Mesodermal cell (in vitro differentiated cells): Measurements from ENCODE around the gene NRDC.
"Not testable (repeated sequence)": the region's sequence is repeated elsewhere in the genome, so short reads cannot be mapped to it uniquely, and the experiment has no call there.

Source experiments
- H3K27ac ChIP-seq: 2 replicates; pipeline ENCODE4 v1.7.0; 2013; ENCODE audit warnings: mild to moderate bottlenecking, low read depth, low read length, moderate library complexity; ENCODE audit not compliant: severe bottlenecking
- H3K36me3 ChIP-seq: 2 replicates; pipeline ENCODE4 v1.7.1; 2013; ENCODE audit warnings: mild to moderate bottlenecking, low read length, moderate library complexity; ENCODE audit not compliant: control insufficient read depth, insufficient read depth
- H3K4me1 ChIP-seq: one replicate; pipeline ENCODE4 v1.7.1; 2013; ENCODE audit warnings: mild to moderate bottlenecking, low read length; ENCODE audit not compliant: insufficient read depth, control insufficient read depth, poor library complexity, severe bottlenecking
- H3K4me3 ChIP-seq: 2 replicates; pipeline ENCODE4 v1.7.0; 2013; ENCODE audit warnings: low read length, control low read depth, mild to moderate bottlenecking; ENCODE audit not compliant: insufficient read depth, poor library complexity, severe bottlenecking; ENCODE audit errors: extremely low read depth
- H3K9me3 ChIP-seq: 2 replicates; pipeline ENCODE4 v1.7.1; 2013; ENCODE audit warnings: mild to moderate bottlenecking, low read length, moderate library complexity; ENCODE audit not compliant: control insufficient read depth
- WGBS, 2 experiments: methylation state at CpG; one replicate each; pipeline ENCODE4 v1.1.5; 2013; ENCODE audit warnings: missing lambda C conversion rate in 2 of 2; ENCODE audit not compliant: insufficient coverage in 2 of 2; 5-methylcytosine and 5-hydroxymethylcytosine counted together

NRDC gene

GRCh38 chr1:51840743-51841461, 37.6 kb downstream of the NRDC start:
- H3K4me1 ChIP-seq: no peaks in the 10 kb centered on the region
- WGBS, 2 experiments: 96 to 97% methylated on average over 3 of the region's 4 CpGs
- no peak overlapping the region for H3K4me3 ChIP-seq
- peaks cover 23% of the 10 kb centered on the region for H3K36me3 ChIP-seq
- no peaks in the 10 kb centered on the region for H3K9me3 ChIP-seq
- H3K27ac ChIP-seq: no peak overlapping the region

GRCh38 chr1:51840182-51840581, 38.3 kb downstream of the NRDC start:
- H3K4me1 ChIP-seq: no peaks in the 10 kb centered on the region
- peaks cover 30% of the 10 kb centered on the region for H3K36me3 ChIP-seq
- H3K9me3 ChIP-seq: no peaks in the 10 kb centered on the region
- no peak overlapping the region for H3K27ac ChIP-seq
- WGBS, 2 experiments: 91 to 96% methylated on average over 2 of the region's 2 CpGs
- H3K4me3 ChIP-seq: no peak overlapping the region

DNA sequence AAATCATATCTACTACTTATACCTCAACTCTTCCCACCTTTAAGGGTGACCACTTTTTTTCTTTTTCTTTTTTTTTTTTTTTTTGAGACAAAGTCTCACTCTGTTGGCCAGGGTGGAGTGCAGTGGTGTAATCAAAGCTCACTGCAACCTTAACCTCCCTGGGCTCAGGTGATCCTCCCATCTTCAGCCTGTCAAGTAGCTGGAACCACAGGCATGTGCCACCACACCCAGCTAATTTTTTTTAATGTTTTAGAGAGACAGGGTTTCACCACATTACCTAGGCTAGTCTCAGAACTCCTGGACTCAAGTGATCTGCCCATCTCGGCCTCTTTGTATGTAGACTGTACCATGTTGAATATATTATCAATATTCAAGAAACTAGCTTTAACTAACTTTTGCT, 39.4 kb downstream of the NRDC start:
- Histone ChIP-seq H3K4me3 (no peak overlapping the region), H3K4me1 (no peaks in the 10 kb centered on the region), H3K9me3 (no peaks in the 10 kb centered on the region), H3K36me3 (peaks cover 38% of the 10 kb centered on the region), H3K27ac (no peak overlapping the region)
- no CpG with 5 or more reads among the region's 1 CpG for WGBS, 2 experiments

GRCh38 chr1:51837243-51837642, 41.3 kb downstream of the NRDC start:
- Histone ChIP-seq H3K4me1 (no peaks in the 10 kb centered on the region), H3K4me3 (no peak overlapping the region), H3K36me3 (peaks cover 49% of the 10 kb centered on the region), H3K27ac (no peak overlapping the region), H3K9me3 (no peaks in the 10 kb centered on the region)
- WGBS, 2 experiments: 80% methylated on average over 1 of the region's 1 CpG; no CpG with 5 or more reads in 1 of the 2 experiments

- 100% methylated on average over 1 to 2 of the region's 2 CpGs for WGBS, 2 experiments
- Histone ChIP-seq H3K4me3 (no peak overlapping the region), H3K9me3 (no peaks in the 10 kb centered on the region), H3K4me1 (no peaks in the 10 kb centered on the region), H3K36me3 (peaks cover 59% of the 10 kb centered on the region), H3K27ac (no peak overlapping the region)
Observed at GRCh38 chr1:51833700-51834099, 44.8 kb downstream of the NRDC start.

GRCh38 chr1:51829058-51829457, 49.5 kb downstream of the NRDC start:
- Histone ChIP-seq H3K4me3 (no peak overlapping the region), H3K27ac (no peak overlapping the region), H3K4me1 (no peaks in the 10 kb centered on the region), H3K9me3 (no peaks in the 10 kb centered on the region), H3K36me3 (peaks cover 66% of the 10 kb centered on the region)
- WGBS, 2 experiments: 100% methylated on average over 1 of the region's 2 CpGs; no CpG with 5 or more reads in 1 of the 2 experiments

DNA sequence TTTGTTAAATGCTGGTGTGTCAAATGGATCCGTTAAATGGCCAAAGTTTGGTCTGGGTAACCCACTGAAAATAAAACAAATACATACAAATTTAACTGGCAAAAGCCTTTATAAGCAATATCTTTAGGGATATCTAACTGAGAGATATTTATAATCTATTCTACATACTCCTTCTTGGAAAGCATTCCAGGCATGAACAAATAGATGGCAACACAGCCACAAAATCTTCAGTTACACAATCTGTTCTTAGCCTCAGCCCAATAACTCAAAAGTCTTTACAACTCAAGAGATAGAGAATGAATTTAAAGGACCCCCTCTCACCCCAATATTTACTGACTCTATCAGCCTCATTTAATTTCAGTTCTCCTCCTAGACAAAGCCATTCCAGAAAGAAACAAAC, 58.7 kb downstream of the NRDC start:
- Histone ChIP-seq H3K9me3 (no peaks in the 10 kb centered on the region), H3K4me1 (no peaks in the 10 kb centered on the region), H3K27ac (no peak overlapping the region), H3K36me3 (peaks cover 42% of the 10 kb centered on the region), H3K4me3 (no peak overlapping the region)
- no CpG with 5 or more reads among the region's 1 CpG for WGBS, 2 experiments

GRCh38 chr1:51819021-51819420, 59.5 kb downstream of the NRDC start:
- not testable (repeated sequence) for H3K4me1 ChIP-seq, H3K27ac ChIP-seq, H3K4me3 ChIP-seq, H3K9me3 ChIP-seq
- H3K36me3 ChIP-seq: peaks cover 45% of the 10 kb centered on the region
- 83 to 89% methylated on average over 7 of the region's 9 CpGs for WGBS, 2 experiments

DNA sequence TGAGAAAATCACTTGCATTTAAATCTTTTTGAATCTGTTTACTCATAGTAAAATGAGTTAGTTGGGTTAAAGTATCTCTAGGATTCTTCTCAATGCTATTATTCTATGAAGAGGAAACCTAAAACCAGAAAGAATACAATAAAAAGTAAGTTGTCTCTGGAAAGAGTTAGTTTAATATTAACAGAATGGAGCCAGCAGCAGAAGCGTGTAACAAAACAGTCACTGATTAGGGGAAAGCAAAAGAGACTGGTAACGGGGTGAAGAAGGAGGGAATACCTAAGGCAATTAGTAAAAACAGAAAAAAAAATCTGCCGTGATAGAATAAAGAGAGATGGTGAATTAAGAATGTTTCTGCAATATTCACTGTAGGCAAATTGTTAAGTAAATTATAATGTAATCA, 60.0 kb downstream of the NRDC start:
- Histone ChIP-seq H3K9me3 (no peaks in the 10 kb centered on the region), H3K4me3 (no peak overlapping the region), H3K36me3 (peaks cover 49% of the 10 kb centered on the region), H3K27ac (no peak overlapping the region), H3K4me1 (no peaks in the 10 kb centered on the region)
- WGBS, 2 experiments: 87 to 94% methylated on average over 2 of the region's 3 CpGs

- no peak overlapping the region for H3K27ac ChIP-seq
- H3K9me3 ChIP-seq: no peaks in the 10 kb centered on the region
- H3K36me3 ChIP-seq: peaks cover 58% of the 10 kb centered on the region
- H3K4me3 ChIP-seq: no peak overlapping the region
- H3K4me1 ChIP-seq: no peaks in the 10 kb centered on the region
- 100% methylated on average over 1 of the region's 1 CpG; no CpG with 5 or more reads in 1 of the 2 experiments for WGBS, 2 experiments
Observed at GRCh38 chr1:51814513-51814912, 64.0 kb downstream of the NRDC start.

DNA sequence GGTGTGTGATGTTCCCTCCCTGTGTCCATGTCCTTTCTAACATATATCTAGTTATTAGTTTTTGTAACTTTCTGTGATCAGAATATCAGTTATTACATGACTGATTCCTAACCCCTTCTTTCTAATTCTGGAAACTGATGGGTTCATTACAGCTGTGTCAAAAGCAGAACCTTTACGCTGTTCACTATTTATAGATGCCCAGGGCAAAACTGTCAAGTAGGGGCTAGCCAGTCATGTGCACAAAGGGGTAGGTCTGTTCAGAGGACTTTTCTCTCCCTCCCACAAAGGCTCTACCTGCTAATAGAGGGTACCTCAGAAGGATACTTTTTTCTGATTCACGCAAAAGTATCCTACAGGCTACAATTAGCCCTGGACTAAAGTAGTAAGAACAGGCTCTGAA, 79.2 kb downstream of the NRDC start:
- 100% methylated on average over 1 to 2 of the region's 2 CpGs for WGBS, 2 experiments
- Histone ChIP-seq H3K9me3 (no peaks in the 10 kb centered on the region), H3K36me3 (peaks cover 71% of the 10 kb centered on the region), H3K4me1 (no peaks in the 10 kb centered on the region), H3K4me3 (no peak overlapping the region), H3K27ac (no peak overlapping the region)
